Upper lobe of right lung (tissue), 1 donor: ENCODE measurements around the gene ROBO2. TPM values are rescaled to one million over a fixed set of nuclear protein-coding genes. Genes with fewer than 3 reads are reported as not detected.

ENCODE experiments used
- ATAC-seq: fragments of 200-7000 bp; cut with Tn5 transposase; one replicate; pipeline ENCODE4 v1.9.1; 2020; ENCODE audit warnings: mild to moderate bottlenecking, moderate library complexity
- DNase-seq: peaks from one replicate; pipeline ENCODE4 v3.0.0-alpha.2; 2020
- H3K27ac ChIP-seq: fragments of 200-600 bp; one replicate; pipeline ENCODE4 v1.8.0; 2022
- H3K27me3 ChIP-seq: fragments of 200-600 bp; one replicate; pipeline ENCODE4 v1.8.0; 2022; ENCODE audit warnings: mild to moderate bottlenecking
- H3K36me3 ChIP-seq: fragments of 200-600 bp; one replicate; pipeline ENCODE4 v1.8.0; 2022
- H3K4me1 ChIP-seq: fragments of 200-600 bp; one replicate; pipeline ENCODE4 v1.8.0; 2022
- H3K4me3 ChIP-seq: fragments of 200-600 bp; one replicate; pipeline ENCODE4 v1.8.0; 2022; ENCODE audit warnings: mild to moderate bottlenecking
- H3K9me3 ChIP-seq: fragments of 200-600 bp; one replicate; pipeline ENCODE4 v1.8.0; 2022
- intact Hi-C: fragments of 100-400 bp; cut with DNase I; formaldehyde crosslinking; loops from one replicate; pipeline ENCODE4 v1.11.0; 2022
- total RNA-seq: library from RNA; stranded (reverse); fragmentation: NEBNext Ultra II Directional; extraction: Animal tissue kit (Norgen Biotek cat#: 25700); gene quantifications from one replicate; pipeline ENCODE4 v1.2.1, GENCODE V29; 2021
- TF ChIP-seq, protein P1 (sequence below): fragments of 200-600 bp; IDR thresholded peaks from one replicate; pipeline ENCODE4 v1.8.0; 2022; ENCODE audit warnings: antibody characterized with exemption
- donor health status: DM: no; HTN: yes; CAD: no; lungs with severe emphysema.

ROBO2 gene
- total RNA-seq, 1 donor from 2014 or later: 27.1 TPM

DNA sequence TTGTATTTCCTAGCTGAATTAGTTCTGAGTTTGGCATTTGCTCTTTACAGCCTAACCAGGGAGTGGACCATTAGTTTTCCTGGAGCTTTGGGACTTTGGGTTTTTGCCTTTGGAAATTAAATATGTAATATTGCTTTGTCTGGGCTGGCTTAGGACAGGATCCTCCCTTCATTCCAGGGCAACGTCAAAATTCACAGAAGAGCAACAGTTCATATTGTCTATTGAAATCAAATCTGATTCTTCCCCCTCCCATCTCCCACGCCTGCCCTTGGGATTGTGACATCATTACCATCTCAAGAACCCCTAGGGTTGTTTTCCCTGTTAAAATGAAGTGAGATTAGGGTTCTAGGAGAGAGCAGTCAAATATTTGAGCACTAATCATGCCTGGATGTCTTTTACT, 194.1 kb downstream of the ROBO2 start:
- DNase-seq: no peak
- TF ChIP-seq, protein P1, sequence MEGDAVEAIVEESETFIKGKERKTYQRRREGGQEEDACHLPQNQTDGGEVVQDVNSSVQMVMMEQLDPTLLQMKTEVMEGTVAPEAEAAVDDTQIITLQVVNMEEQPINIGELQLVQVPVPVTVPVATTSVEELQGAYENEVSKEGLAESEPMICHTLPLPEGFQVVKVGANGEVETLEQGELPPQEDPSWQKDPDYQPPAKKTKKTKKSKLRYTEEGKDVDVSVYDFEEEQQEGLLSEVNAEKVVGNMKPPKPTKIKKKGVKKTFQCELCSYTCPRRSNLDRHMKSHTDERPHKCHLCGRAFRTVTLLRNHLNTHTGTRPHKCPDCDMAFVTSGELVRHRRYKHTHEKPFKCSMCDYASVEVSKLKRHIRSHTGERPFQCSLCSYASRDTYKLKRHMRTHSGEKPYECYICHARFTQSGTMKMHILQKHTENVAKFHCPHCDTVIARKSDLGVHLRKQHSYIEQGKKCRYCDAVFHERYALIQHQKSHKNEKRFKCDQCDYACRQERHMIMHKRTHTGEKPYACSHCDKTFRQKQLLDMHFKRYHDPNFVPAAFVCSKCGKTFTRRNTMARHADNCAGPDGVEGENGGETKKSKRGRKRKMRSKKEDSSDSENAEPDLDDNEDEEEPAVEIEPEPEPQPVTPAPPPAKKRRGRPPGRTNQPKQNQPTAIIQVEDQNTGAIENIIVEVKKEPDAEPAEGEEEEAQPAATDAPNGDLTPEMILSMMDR: no peak
- H3K4me1 ChIP-seq: no peaks in the 10 kb centered on the region
- H3K4me3 ChIP-seq: no peak overlapping the region
- no peak for ATAC-seq
- H3K27me3 ChIP-seq: no peaks in the 10 kb centered on the region
- H3K36me3 ChIP-seq: no peaks in the 10 kb centered on the region
- intact Hi-C loops: no loop called here
- H3K9me3 ChIP-seq: no peaks in the 10 kb centered on the region
- H3K27ac ChIP-seq: no peak overlapping the region

DNA sequence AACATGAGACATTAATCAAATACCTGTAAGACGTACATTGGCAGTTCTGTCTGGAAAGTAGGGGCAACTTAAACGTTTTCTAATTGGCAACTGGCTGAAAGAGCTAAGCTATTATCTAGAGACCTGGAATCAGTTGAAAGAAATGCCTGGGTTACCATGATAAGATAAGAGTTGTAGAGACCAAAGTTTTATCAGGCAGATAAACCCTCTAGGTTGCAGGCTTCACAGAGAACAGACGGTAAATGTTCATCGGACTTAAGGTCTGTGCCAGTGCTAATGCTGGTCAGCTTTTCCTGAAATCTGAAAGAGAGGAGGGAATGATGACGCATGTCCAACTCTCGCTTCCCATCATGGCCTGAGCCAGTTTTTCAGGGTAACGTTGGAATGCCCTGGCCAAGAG, 196.2 kb downstream of the ROBO2 start:
- intact Hi-C loops: no loop called here
- Histone ChIP-seq H3K36me3 (no peaks in the 10 kb centered on the region), H3K27me3 (no peaks in the 10 kb centered on the region), H3K4me3 (no peak overlapping the region), H3K4me1 (no peaks in the 10 kb centered on the region), H3K9me3 (no peaks in the 10 kb centered on the region), H3K27ac (no peak overlapping the region)
- TF ChIP-seq, protein P1: no peak
- DNase-seq: no peak
- no peak for ATAC-seq

DNA sequence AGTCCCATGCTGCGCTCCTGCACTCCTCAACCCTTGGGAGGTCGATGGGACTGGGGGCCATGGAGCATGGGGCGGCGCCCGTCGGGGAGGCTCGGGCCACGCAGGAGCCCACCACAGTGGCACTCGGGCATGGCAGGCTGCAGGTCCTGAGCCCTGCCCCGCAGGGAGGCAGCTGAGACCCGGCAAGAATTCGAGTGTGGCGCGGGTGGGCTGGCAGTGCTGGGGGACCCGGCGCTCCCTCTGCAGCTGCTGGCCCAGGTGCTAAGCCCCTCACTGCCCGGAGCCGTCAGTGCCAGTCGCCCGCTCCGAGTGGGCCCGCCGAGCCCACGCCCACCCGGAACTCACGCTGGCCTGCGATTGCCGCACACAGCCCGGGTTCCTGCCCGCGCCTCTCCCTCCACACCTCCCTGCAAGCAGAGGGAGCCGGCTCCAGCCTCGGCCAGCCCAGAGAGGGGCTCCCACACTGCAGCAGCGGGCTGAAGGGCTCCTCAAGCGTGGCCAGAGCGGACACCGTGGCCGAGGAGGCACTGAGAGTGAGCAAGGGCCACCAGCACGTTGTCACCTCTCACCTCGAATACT, 200.3 kb downstream of the ROBO2 start:
- DNase-seq (no peak), ATAC-seq (peak; percentile 32)
- no peak overlapping the region for H3K27ac ChIP-seq
- TF ChIP-seq, protein P1: no peak
- intact Hi-C loops: no loop called here
- H3K4me1 ChIP-seq: no peaks in the 10 kb centered on the region
- H3K9me3 ChIP-seq: no peaks in the 10 kb centered on the region
- no peaks in the 10 kb centered on the region for H3K27me3 ChIP-seq
- no peaks in the 10 kb centered on the region for H3K36me3 ChIP-seq
- H3K4me3 ChIP-seq: no peak overlapping the region

DNA sequence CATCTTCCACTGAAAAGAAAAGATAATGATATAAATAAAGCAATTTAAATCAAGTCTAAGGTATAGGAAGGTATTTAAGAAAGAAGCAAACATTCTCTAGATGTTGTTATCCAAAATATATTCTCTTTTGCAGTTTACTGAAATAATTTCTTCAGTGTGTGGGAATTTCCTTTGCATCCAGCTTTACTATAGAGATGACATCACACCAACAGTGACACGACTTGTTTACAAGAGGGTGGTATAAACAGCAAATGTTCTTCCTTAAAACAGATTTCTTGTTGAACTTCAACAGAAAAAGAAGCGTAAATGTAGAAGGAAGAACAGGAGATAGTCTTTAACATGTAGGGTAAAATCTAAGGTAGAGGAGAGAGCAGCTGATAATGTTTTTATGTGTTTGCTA, 202.5 kb downstream of the ROBO2 start:
- intact Hi-C loops: no loop called here
- no peak for ATAC-seq
- no peaks in the 10 kb centered on the region for H3K27me3 ChIP-seq

DNA sequence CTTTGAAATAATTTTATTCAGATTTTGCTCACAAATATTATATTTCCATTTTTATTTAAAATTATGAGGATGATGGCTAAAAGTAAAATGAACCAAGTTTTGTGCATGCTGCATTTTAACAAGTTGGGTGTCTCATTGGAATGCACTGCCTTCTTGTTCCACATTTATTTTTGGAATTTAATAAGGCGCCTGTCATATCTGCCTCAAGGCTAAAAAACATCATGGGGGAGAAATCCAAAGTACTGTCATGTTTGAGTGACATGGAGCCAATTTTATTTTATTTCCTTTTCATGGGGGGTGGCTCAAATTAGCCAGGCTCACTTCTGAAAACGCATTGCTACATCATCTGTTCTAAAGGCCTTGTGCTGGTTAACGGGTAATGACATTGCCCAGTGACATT, 205.1 kb downstream of the ROBO2 start:
- Histone ChIP-seq H3K27ac (no peak overlapping the region), H3K9me3 (no peaks in the 10 kb centered on the region), H3K36me3 (no peaks in the 10 kb centered on the region), H3K4me3 (no peak overlapping the region), H3K4me1 (no peaks in the 10 kb centered on the region), H3K27me3 (no peaks in the 10 kb centered on the region)
- ATAC-seq: no peak
- intact Hi-C loops: no loop called here
- TF ChIP-seq, protein P1: no peak
- no peak for DNase-seq

More for the DNA sequence above, 202.5 kb downstream of the ROBO2 start:
- no peaks in the 10 kb centered on the region for H3K9me3 ChIP-seq
- H3K36me3 ChIP-seq: no peaks in the 10 kb centered on the region
- H3K4me3 ChIP-seq: no peak overlapping the region
- TF ChIP-seq, protein P1: no peak
- DNase-seq: no peak
- no peaks in the 10 kb centered on the region for H3K4me1 ChIP-seq
- no peak overlapping the region for H3K27ac ChIP-seq

DNA sequence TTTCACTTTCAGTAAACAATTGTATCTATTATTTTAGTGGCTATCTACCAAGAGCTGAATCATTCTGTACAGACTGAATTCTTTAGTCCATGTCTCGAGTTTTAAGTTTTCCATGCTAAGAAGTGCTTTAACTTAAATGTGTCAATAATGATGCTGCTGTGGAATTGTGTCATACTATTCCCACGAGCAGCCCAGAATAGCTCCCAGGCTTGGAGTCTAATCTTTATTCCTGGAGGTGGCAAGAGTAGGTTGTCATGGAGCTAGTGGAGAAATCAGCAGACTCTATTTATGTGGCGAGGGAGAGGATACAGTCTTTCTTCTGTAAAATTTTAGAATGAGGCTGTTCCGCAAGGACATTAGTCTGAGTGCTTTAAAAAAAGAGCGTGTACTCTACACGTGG, 207.2 kb downstream of the ROBO2 start:
- TF ChIP-seq, protein P1: no peak
- Histone ChIP-seq H3K9me3 (no peaks in the 10 kb centered on the region), H3K27me3 (no peaks in the 10 kb centered on the region), H3K27ac (no peak overlapping the region), H3K4me3 (no peak overlapping the region), H3K36me3 (no peaks in the 10 kb centered on the region), H3K4me1 (no peaks in the 10 kb centered on the region)
- ATAC-seq: no peak
- DNase-seq: no peak
- intact Hi-C loops: no loop called here
